ENCODE data around the gene SLC12A7. TPM values are rescaled to one million over a fixed set of nuclear protein-coding genes. Genes with fewer than 3 reads are reported as not detected.
"Not testable (repeated sequence)": the region's sequence is repeated elsewhere in the genome, so short reads cannot be mapped to it uniquely, and the experiment has no call there.

The SLC12A7 gene
- total and polyA plus RNA-seq, 12 donors = 1.3 to 52.6 (median 24.4) TPM

DNA sequence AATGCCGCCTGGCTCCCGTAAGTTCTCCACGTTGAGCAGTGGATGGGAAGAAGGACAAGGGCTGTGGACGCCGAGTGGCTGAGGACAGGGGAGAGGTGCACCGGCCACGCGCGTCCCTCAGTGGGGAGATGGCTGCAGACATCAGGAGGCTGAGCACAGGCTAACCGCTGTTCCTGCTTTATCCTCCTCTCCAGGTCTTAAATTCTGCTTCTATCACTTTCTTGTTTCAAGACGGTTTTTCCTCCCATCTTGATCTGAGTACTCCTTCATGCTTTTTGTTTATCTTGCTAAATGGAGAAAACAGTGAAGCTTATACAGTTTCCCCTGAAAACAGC is 47.4 kb upstream of the SLC12A7 start:
- H3K4me1 ChIP-seq (replicated peaks in 1 of 2) = peaks cover 0 to 14% of the 10 kb centered on the region in 2 donors
- TF ChIP-seq POLR2A (IDR thresholded peaks at IDR 0.05) = no peak
- TF ChIP-seq, protein P1, sequence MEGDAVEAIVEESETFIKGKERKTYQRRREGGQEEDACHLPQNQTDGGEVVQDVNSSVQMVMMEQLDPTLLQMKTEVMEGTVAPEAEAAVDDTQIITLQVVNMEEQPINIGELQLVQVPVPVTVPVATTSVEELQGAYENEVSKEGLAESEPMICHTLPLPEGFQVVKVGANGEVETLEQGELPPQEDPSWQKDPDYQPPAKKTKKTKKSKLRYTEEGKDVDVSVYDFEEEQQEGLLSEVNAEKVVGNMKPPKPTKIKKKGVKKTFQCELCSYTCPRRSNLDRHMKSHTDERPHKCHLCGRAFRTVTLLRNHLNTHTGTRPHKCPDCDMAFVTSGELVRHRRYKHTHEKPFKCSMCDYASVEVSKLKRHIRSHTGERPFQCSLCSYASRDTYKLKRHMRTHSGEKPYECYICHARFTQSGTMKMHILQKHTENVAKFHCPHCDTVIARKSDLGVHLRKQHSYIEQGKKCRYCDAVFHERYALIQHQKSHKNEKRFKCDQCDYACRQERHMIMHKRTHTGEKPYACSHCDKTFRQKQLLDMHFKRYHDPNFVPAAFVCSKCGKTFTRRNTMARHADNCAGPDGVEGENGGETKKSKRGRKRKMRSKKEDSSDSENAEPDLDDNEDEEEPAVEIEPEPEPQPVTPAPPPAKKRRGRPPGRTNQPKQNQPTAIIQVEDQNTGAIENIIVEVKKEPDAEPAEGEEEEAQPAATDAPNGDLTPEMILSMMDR (IDR thresholded peaks at IDR 0.05) = no peak
- peaks cover 25% of the 10 kb centered on the region for H3K27me3 ChIP-seq
- DNase-seq = no peak
- H3K36me3 ChIP-seq (replicated peaks in 1 of 2) = no peaks in the 10 kb centered on the region
- H3K4me3 ChIP-seq = no peak overlapping the region
- no peak overlapping the region for H3K27ac ChIP-seq
- no peaks in the 10 kb centered on the region for H3K9me3 ChIP-seq (replicated peaks in 1 of 3)
- intact Hi-C loops (cut with DNase I) = no loop called here
- 78 to 90% (median 88%) methylated on average over 11 of the region's 11 CpGs for WGBS, 4 donors

DNA sequence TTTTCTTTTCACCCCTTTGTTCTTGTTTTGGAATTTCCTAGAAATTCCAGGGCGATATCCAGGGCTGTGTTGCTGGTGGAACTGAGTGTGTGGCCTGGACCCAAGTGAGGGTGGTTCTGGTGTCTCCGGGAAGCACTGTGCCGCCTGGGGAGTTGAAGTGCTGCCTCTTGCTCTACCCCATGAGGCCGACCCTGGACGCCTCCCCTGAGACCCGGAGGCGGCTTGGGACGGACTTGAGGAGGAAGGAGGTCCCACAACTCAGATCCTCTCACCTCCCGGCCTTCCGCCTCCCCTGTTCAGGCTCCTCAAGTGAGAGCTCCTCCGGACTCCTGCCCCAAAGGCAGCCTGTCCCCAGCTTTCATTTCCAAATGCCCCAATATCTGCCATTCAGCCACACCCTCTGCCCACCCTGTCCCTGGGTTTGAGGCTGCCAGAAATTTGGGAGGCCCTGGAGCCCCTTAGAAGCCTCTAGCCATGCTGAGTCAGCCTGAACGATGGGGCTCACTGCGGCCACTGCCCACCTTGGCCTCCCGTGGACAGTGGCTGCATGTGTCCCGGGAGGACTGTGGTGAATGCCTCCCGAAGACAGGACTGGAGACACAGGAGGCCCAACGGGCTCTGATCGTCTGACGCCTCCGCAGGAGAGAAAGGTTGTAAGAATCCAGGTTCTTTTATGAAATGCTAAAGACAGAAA is 46.9 kb upstream of the SLC12A7 start:
- WGBS, 4 donors = 82 to 90% (median 87%) methylated on average over 13 to 20 of the region's 20 CpGs
- intact Hi-C loops (cut with DNase I) = no loop called here
- no peak overlapping the region for H3K4me3 ChIP-seq
- H3K27ac ChIP-seq = no peak overlapping the region
- H3K36me3 ChIP-seq (replicated peaks in 1 of 2) = no peaks in the 10 kb centered on the region
- H3K27me3 ChIP-seq = peaks cover 25% of the 10 kb centered on the region
- no peaks in the 10 kb centered on the region for H3K9me3 ChIP-seq (replicated peaks in 1 of 3)
- no peak for TF ChIP-seq POLR2A (IDR thresholded peaks at IDR 0.05)
- TF ChIP-seq, protein P1 (IDR thresholded peaks at IDR 0.05) = no peak
- H3K4me1 ChIP-seq (replicated peaks in 1 of 2) = peaks cover 0 to 14% of the 10 kb centered on the region in 2 donors
- no peak for DNase-seq

DNA sequence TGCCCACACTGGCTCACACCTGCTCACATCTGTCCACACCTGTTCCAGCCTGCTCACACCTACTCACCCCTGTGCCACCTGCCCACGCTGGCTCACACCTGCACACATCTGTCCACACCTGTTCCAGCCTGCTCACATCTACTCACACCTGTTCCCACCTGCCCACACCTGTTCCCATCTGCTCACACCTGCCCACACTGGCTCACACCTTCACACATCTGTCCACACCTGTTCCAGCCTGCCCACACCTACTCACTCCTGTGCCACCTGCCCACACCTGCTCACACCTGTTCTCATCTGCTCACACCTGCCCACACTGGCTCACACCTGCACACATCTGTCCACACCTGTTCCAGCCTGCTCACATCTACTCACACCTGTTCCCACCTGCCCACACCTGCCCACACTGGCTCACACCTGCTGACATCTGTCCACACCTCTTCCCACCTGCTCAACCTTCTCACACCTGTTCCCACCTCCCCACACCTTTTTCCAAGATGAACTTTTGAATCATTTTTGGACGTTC is 45.7 kb upstream of the SLC12A7 start:
- peaks cover 0 to 14% of the 10 kb centered on the region in 2 donors for H3K4me1 ChIP-seq (replicated peaks in 1 of 2)
- peaks cover 25% of the 10 kb centered on the region for H3K27me3 ChIP-seq
- H3K27ac ChIP-seq; H3K36me3 ChIP-seq (replicated peaks in 1 of 2); DNase-seq; H3K4me3 ChIP-seq; H3K9me3 ChIP-seq (replicated peaks in 1 of 3); intact Hi-C loops (cut with DNase I): not testable (repeated sequence)
- WGBS, 4 donors = 69 to 77% (median 70%) methylated on average over 2 of the region's 2 CpGs

DNA sequence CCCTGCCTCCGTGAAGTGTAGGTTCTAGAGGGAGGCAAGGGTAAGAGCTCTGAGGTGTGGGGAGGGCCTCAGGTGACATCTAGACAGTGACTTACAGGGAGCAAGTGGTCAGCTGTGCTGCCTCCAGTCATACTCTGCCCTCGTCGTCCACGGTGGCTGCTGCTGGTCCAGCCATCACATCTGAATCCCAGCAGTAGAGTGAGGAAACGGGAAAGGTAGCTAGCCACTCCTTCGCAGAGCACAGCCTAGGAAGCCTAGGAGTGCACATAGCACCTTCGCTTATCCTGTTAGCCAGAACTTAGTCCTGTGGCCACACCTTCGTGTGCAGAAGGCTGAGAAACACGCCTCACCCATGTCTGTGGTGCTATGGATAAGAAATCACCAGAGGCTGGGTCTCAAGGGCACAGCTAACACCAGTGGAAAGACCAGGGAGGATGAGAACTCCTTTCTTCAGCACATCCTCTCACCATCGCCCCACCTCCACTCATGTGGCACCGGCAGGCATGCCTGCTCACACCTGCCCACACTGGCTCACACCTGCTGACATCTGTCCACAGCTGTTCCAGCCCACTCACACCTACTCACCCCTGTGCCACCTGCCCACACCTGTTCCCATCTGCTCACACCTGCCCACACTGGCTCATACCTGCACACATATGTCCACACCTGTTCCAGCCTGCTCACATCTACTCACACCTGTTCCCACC is 45.0 kb upstream of the SLC12A7 start:
- no peak for TF ChIP-seq POLR2A (IDR thresholded peaks at IDR 0.05)
- TF ChIP-seq, protein P1 (IDR thresholded peaks at IDR 0.05) = no peak
- no peak overlapping the region for H3K4me3 ChIP-seq
- H3K9me3 ChIP-seq (replicated peaks in 1 of 3) = no peaks in the 10 kb centered on the region
- 90 to 93% (median 92%) methylated on average over 10 to 11 of the region's 11 CpGs for WGBS, 4 donors
- H3K36me3 ChIP-seq (replicated peaks in 1 of 2) = no peaks in the 10 kb centered on the region
- DNase-seq = no peak
- peaks cover 25% of the 10 kb centered on the region for H3K27me3 ChIP-seq
- no peak overlapping the region for H3K27ac ChIP-seq
- intact Hi-C loops (cut with DNase I) = no loop called here
- peaks cover 0 to 13% of the 10 kb centered on the region in 2 donors for H3K4me1 ChIP-seq (replicated peaks in 1 of 2)
